Endothelial cell of umbilical vein (primary cell): ENCODE results near the gene PTPRD.

Source experiments
- CTCF ChIP-seq, 2 donors: IDR thresholded peaks; 1 replicate in 1 of 2; 2 replicates in 1 of 2; pipeline ENCODE4 v1.5.1; 2011; ENCODE audit warnings: low read length in 2 of 2, mild to moderate bottlenecking in 2 of 2, moderate library complexity in 2 of 2, control low read depth in 1 of 2, inconsistent platforms in 1 of 2, low read depth in 1 of 2; ENCODE audit not compliant: insufficient read depth in 1 of 2; ENCODE audit errors: extremely low read depth in 1 of 2
- EZH2 ChIP-seq: IDR thresholded peaks from 2 replicates; pipeline ENCODE4 v1.6.1; 2012; ENCODE audit warnings: borderline replicate concordance, low read depth, mild to moderate bottlenecking, moderate library complexity, low read length, inconsistent platforms; ENCODE audit not compliant: severe bottlenecking
- MYC ChIP-seq: IDR thresholded peaks from one replicate; pipeline ENCODE4 v1.6.1; 2011; ENCODE audit warnings: mild to moderate bottlenecking, low read depth, low read length
- POLR2AphosphoS5 ChIP-seq: IDR thresholded peaks from 2 replicates; pipeline ENCODE4 v1.6.1; 2012; ENCODE audit warnings: low read depth, mild to moderate bottlenecking, control low read depth, low read length, moderate library complexity; ENCODE audit not compliant: insufficient read depth

DNA sequence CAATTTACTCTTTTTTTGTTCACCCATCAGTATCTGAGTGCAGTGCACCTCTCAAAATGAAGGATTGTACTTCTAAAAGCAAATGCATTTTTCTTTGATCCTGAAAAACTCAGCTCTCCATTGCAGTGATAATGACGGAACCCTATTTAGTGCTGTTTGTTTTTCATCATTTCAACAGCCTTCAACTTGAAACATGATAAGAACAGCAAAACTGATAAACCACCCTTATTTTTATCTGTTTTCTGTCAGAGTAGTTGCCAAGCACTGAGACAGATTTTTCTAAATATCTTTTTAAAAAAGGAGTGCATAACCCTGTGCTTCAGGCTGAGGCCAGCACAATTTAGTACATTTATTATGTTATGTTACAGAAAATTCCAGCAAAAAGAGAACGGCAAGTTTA, 2263.4 kb downstream of the PTPRD start:
- TF ChIP-seq CTCF (IDR thresholded peaks at IDR 0.05; ENCODE audit: extremely low read depth in 1 of 2, insufficient read depth in 1 of 2, low read depth in 1 of 2, low read length in 2 of 2) (no peak), MYC (no peak), POLR2AphosphoS5 (no peak), EZH2 (no peak)
